H1 (cell line): ENCODE measurements around the gene HSD17B8. TPM values are rescaled to one million over a fixed set of nuclear protein-coding genes. Genes with fewer than 3 reads are reported as not detected.

ENCODE experiments used
- CTCF ChIA-PET: fragments of 300-600 bp; sonication (Branson Sonifier 250); formaldehyde crosslinking; loops from one replicate; lab custom pipeline; 2021; ENCODE audit not compliant: partially characterized antibody; lab: Charles Lee
- POLR2A ChIA-PET: fragments of 300-600 bp; sonication (Branson Sonifier 250); formaldehyde crosslinking; loops from one replicate; lab custom pipeline; 2021; ENCODE audit warnings: inconsistent platforms; ENCODE audit not compliant: partially characterized antibody; lab: Charles Lee
- DNase-seq, 2 experiments: peaks; one replicate each; pipeline versions ENCODE4 v3.0.0 to v3.0.0-alpha.2; 2010 to 2022; ENCODE audit warnings: low spot score in 2 of 2, low read depth in 1 of 2, mixed read lengths in 1 of 2
- FAIRE-seq: peaks from 2 replicates; lab custom pipeline; 2011; peaks lifted over from hg19 to GRCh38; lab: Jason Lieb, UNC
- H2AFZ ChIP-seq: 2 replicates; pipeline ENCODE4 v1.8.1; 2012; ENCODE audit warnings: low read length, inconsistent platforms
- H2AK5ac ChIP-seq: 2 replicates; pipeline ENCODE4 v1.6.1; 2013; ENCODE audit warnings: low read depth, low read length
- H2BK120ac ChIP-seq: replicated peaks from 2 replicates; pipeline ENCODE3; 2013; ENCODE audit warnings: low read depth, low read length, inconsistent platforms
- H2BK12ac ChIP-seq: 2 replicates; pipeline ENCODE4 v1.6.1; 2013; ENCODE audit warnings: low read depth, low read length
- H2BK15ac ChIP-seq: 2 replicates; pipeline ENCODE4 v1.6.1; 2013; ENCODE audit warnings: low read length
- H2BK20ac ChIP-seq: 2 replicates; pipeline ENCODE4 v1.6.1; 2013; ENCODE audit warnings: low read length
- H2BK5ac ChIP-seq: 2 replicates; pipeline ENCODE4 v1.6.1; 2013; ENCODE audit warnings: low read depth, low read length
- H3K14ac ChIP-seq: 2 replicates; pipeline ENCODE4 v1.6.1; 2013; ENCODE audit warnings: inconsistent platforms; ENCODE audit not compliant: insufficient read length
- H3K18ac ChIP-seq: 2 replicates; pipeline ENCODE4 v1.6.1; 2013; ENCODE audit warnings: low read length; ENCODE audit errors: extremely low read depth
- H3K23ac ChIP-seq: 2 replicates; pipeline ENCODE4 v1.6.1; 2013; ENCODE audit warnings: inconsistent platforms; ENCODE audit not compliant: insufficient read length
- H3K23me2 ChIP-seq: 2 replicates; pipeline ENCODE4 v1.6.1; 2013; ENCODE audit warnings: low read depth, low read length
- H3K27ac ChIP-seq: 2 replicates; pipeline ENCODE4 v1.6.1; 2011; ENCODE audit warnings: low read depth, low read length, inconsistent platforms
- H3K27me3 ChIP-seq, 4 experiments: replicated peaks in 1 of 4; 1 replicate in 1 of 4; 2 replicates in 3 of 4; pipeline versions ENCODE4 v1.6.1 to v1.8.1; 2011 to 2013; ENCODE audit warnings: low read length in 3 of 4, mild to moderate bottlenecking in 3 of 4, inconsistent platforms in 2 of 4, mixed read lengths in 2 of 4, moderate library complexity in 1 of 4; ENCODE audit not compliant: control insufficient read depth in 3 of 4, insufficient read depth in 3 of 4; ENCODE audit errors: extremely low read depth in 1 of 4
- H3K36me3 ChIP-seq, 4 experiments: 2 replicates each; pipeline versions ENCODE4 v1.6.1 to v1.8.1; 2011 to 2013; ENCODE audit warnings: mild to moderate bottlenecking in 4 of 4, low read length in 3 of 4, moderate library complexity in 2 of 4, control low read depth in 1 of 4, inconsistent platforms in 1 of 4; ENCODE audit not compliant: insufficient read depth in 4 of 4, control insufficient read depth in 2 of 4
- H3K4ac ChIP-seq: replicated peaks from 2 replicates; pipeline ENCODE3; 2013; ENCODE audit warnings: low read length, low read depth, mixed read lengths, inconsistent platforms; ENCODE audit not compliant: insufficient read length
- H3K4me1 ChIP-seq, 4 experiments: replicated peaks in 1 of 4; 1 replicate in 1 of 4; 2 replicates in 3 of 4; pipeline versions ENCODE4 v1.6.1 to v1.8.1; 2011 to 2013; ENCODE audit warnings: low read length in 3 of 4, inconsistent platforms in 2 of 4, mixed read lengths in 1 of 4; ENCODE audit not compliant: insufficient read depth in 4 of 4, control insufficient read depth in 3 of 4
- H3K4me2 ChIP-seq, 2 experiments: 2 replicates each; pipeline versions ENCODE4 v1.6.1 to v1.8.1; 2011 to 2013; ENCODE audit warnings: low read depth in 2 of 2, low read length in 2 of 2, control low read depth in 1 of 2, inconsistent platforms in 1 of 2, mild to moderate bottlenecking in 1 of 2; ENCODE audit not compliant: insufficient read depth in 1 of 2
- H3K4me3 ChIP-seq, 4 experiments: fragments of 200-600, 300-600 bp in 1 of 4; sonication (generic), shearing (Covaris generic), sonication (Bioruptor Twin) in 1 of 4; 2 replicates each; pipeline versions ENCODE4 v1.5.1 to v1.8.1; 2011 to 2016; ENCODE audit warnings: low read length in 4 of 4, low read depth in 3 of 4, control low read depth in 2 of 4, inconsistent platforms in 2 of 4, mild to moderate bottlenecking in 2 of 4, mixed read lengths in 1 of 4, moderate library complexity in 1 of 4; ENCODE audit not compliant: insufficient read depth in 2 of 4; ENCODE audit errors: extremely low read depth in 1 of 4
- H3K56ac ChIP-seq: replicated peaks from 2 replicates; pipeline ENCODE3; 2013; ENCODE audit warnings: low read depth, mild to moderate bottlenecking, mixed read lengths, low read length, inconsistent platforms; ENCODE audit not compliant: insufficient read length
- H3K79me1 ChIP-seq: 2 replicates; pipeline ENCODE4 v1.6.1; 2013; ENCODE audit warnings: low read depth, low read length, control low read depth
- H3K79me2 ChIP-seq, 2 experiments: 2 replicates each; pipeline versions ENCODE4 v1.6.1 to v1.8.1; 2012 to 2013; ENCODE audit warnings: low read length in 2 of 2, mild to moderate bottlenecking in 2 of 2, inconsistent platforms in 1 of 2; ENCODE audit not compliant: insufficient read depth in 2 of 2, control insufficient read depth in 1 of 2
- H3K9ac ChIP-seq, 4 experiments: replicated peaks in 1 of 4; 1 replicate in 1 of 4; 2 replicates in 3 of 4; pipeline versions ENCODE4 v1.6.1 to v1.8.1; 2011 to 2013; ENCODE audit warnings: low read depth in 3 of 4, low read length in 3 of 4, control low read depth in 2 of 4, mild to moderate bottlenecking in 2 of 4, moderate library complexity in 2 of 4, inconsistent platforms in 1 of 4; ENCODE audit errors: extremely low read depth in 1 of 4
- H3K9me3 ChIP-seq, 2 experiments: 2 replicates each; pipeline versions ENCODE4 v1.6.1 to v1.8.1; 2012 to 2013; ENCODE audit warnings: mild to moderate bottlenecking in 2 of 2, moderate library complexity in 2 of 2, control low read depth in 1 of 2, inconsistent platforms in 1 of 2, low read depth in 1 of 2, low read length in 1 of 2, mixed read lengths in 1 of 2; ENCODE audit not compliant: insufficient read depth in 2 of 2
- H4K20me1 ChIP-seq, 2 experiments: replicated peaks in 1 of 2; 2 replicates each; pipeline versions ENCODE3 to v1.8.1; 2011 to 2013; ENCODE audit warnings: inconsistent platforms in 2 of 2, low read length in 2 of 2, mild to moderate bottlenecking in 1 of 2; ENCODE audit not compliant: insufficient read depth in 2 of 2, control insufficient read depth in 1 of 2
- H4K5ac ChIP-seq: 2 replicates; pipeline ENCODE4 v1.6.1; 2013; ENCODE audit warnings: low read length, low read depth, mixed read lengths, inconsistent platforms; ENCODE audit not compliant: insufficient read length
- H4K8ac ChIP-seq: 2 replicates; pipeline ENCODE4 v1.8.0; 2013; ENCODE audit warnings: mild to moderate bottlenecking, moderate library complexity, low read length, inconsistent platforms; ENCODE audit not compliant: insufficient read depth; ENCODE audit errors: extremely low read depth
- H4K91ac ChIP-seq: replicated peaks from 2 replicates; pipeline ENCODE3; 2013; ENCODE audit warnings: low read length, mixed read lengths, inconsistent platforms; ENCODE audit not compliant: insufficient read length
- EZH2 ChIP-seq: fragments of 200-600 bp; sonication (generic); IDR thresholded peaks from 2 replicates; pipeline ENCODE4 v1.7.1; 2012; ENCODE audit warnings: low read depth, mild to moderate bottlenecking, moderate library complexity, low read length, inconsistent platforms; ENCODE audit not compliant: severe bottlenecking
- RNF2 ChIP-seq: fragments of 200-900, 300-1000 bp; sonication (generic); IDR thresholded peaks from 2 replicates; pipeline ENCODE4 v1.7.1; 2016; ENCODE audit warnings: borderline replicate concordance, low read depth, mild to moderate bottlenecking, antibody characterized with exemption, low read length; ENCODE audit not compliant: poor library complexity, severe bottlenecking; ENCODE audit errors: missing control alignments
- WGBS, 2 experiments: shearing (Covaris generic) in 1 of 2; methylation state at CpG; one replicate each; pipeline versions ENCODE4 v1.1.6 to v1.1.7; 2013 to 2015; ENCODE audit warnings: low lambda C conversion rate in 2 of 2, mixed read lengths in 2 of 2, inconsistent platforms in 1 of 2, low coverage in 1 of 2, missing lambda C conversion rate in 1 of 2; ENCODE audit not compliant: insufficient replicate concordance in 2 of 2, insufficient coverage in 1 of 2, insufficient read length in 1 of 2; ENCODE audit errors: extremely low coverage in 1 of 2, missing lambda C conversion rate in 1 of 2; 5-methylcytosine and 5-hydroxymethylcytosine counted together
- polyA plus RNA-seq, 7 experiments: library from polyadenylated mRNA; depleted of rRNA in 3 of 7; stranded (reverse) in 5 of 7; unstranded in 2 of 7; fragments of >200 nt in 5 of 7; fragments of 200-250 nt in 2 of 7; gene quantifications; 1 replicate in 5 of 7; 2 replicates in 1 of 7; 4 replicates in 1 of 7; pipeline versions ENCODE4 v1.2.1 to v1.2.3, GENCODE V29; 2011 to 2013; ENCODE audit warnings: missing spikeins in 2 of 7, mixed read lengths in 2 of 7
- total RNA-seq: library from RNA; stranded (reverse); fragmentation: NEBNext Ultra II Directional; extraction: Animal tissue kit (Norgen Biotek cat#: 25700); gene quantifications from 2 replicates; pipeline ENCODE4 v1.2.1, GENCODE V29; 2021
- TF ChIP-seq, protein P1 (sequence below): IDR thresholded peaks from 2 replicates; pipeline ENCODE4 v1.6.1; 2012; ENCODE audit warnings: low read length, inconsistent platforms

Gene HSD17B8
- total and polyA plus RNA-seq, 2 of the 8 experiments (the other 6 are each of a cell fraction or from before 2014, with no cell fraction given) = 3.3 to 17.1 TPM

- POLR2A ChIA-PET = no interaction called here
- Histone ChIP-seq H3K56ac (no peak overlapping the region), H3K9ac (peak overlapping the region in 1 of 4 experiments; percentile 43; a peak in 1 of 7 replicates), H2AFZ (no peak overlapping the region), H2BK15ac (no peak overlapping the region), H3K79me2 (no peaks in the 10 kb centered on the region), H2BK20ac (no peak overlapping the region), H3K18ac (no peak overlapping the region; the same call in 1 of the 2 replicates), H3K4ac (no peak overlapping the region), H3K4me3 (peak overlapping the region in 3 of 4 experiments; percentile 50 to 72 (median 70); a peak in 7 of 8 replicates), H3K14ac (no peak overlapping the region), H4K20me1 (peaks cover 2 to 14% of the 10 kb centered on the region in 2 experiments), H2AK5ac (no peak overlapping the region), H4K91ac (no peak overlapping the region), H3K36me3 (peaks cover 2 to 7% (median 4%) of the 10 kb centered on the region in 4 experiments; a peak in 3 of 8 replicates), H3K79me1 (no peaks in the 10 kb centered on the region; the same call in 1 of the 2 replicates), H2BK120ac (no peak overlapping the region), H2BK5ac (no peak overlapping the region), H4K5ac (no peak overlapping the region), H3K4me2 (peak overlapping the region; percentile 83 to 95), H3K23me2 (peaks cover 11% of the 10 kb centered on the region; the same call in 1 of the 2 replicates), H4K8ac (no peak overlapping the region), H2BK12ac (no peak overlapping the region), H3K27ac (no peak overlapping the region), H3K9me3 (no peaks in the 10 kb centered on the region), H3K4me1 (peaks cover 0 to 13% (median 3%) of the 10 kb centered on the region in 4 experiments; a peak in 6 of 7 replicates), H3K27me3 (peaks cover 38 to 76% (median 73%) of the 10 kb centered on the region in 4 experiments), H3K23ac (no peak overlapping the region)
- FAIRE-seq (no peak), DNase-seq (no peak)
- TF ChIP-seq, protein P1, sequence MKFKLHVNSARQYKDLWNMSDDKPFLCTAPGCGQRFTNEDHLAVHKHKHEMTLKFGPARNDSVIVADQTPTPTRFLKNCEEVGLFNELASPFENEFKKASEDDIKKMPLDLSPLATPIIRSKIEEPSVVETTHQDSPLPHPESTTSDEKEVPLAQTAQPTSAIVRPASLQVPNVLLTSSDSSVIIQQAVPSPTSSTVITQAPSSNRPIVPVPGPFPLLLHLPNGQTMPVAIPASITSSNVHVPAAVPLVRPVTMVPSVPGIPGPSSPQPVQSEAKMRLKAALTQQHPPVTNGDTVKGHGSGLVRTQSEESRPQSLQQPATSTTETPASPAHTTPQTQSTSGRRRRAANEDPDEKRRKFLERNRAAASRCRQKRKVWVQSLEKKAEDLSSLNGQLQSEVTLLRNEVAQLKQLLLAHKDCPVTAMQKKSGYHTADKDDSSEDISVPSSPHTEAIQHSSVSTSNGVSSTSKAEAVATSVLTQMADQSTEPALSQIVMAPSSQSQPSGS = no peak
- peak; percentile 0 for TF ChIP-seq RNF2
- peak; percentile 7 for TF ChIP-seq EZH2
- WGBS, 2 experiments = 26% methylated on average over 8 of the region's 9 CpGs; no CpG with 5 or more reads in 1 of the 2 experiments
- CTCF ChIA-PET = no interaction called here
These were observed 9.5 kb downstream of the HSD17B8 start for GRCh38 chr6:33213989-33214335.
